ENCODE results near the gene LBX2. TPM values are rescaled to one million over a fixed set of nuclear protein-coding genes. Genes with fewer than 3 reads are reported as not detected.

Gene LBX2
- total RNA-seq, 4 donors from 2014 or later = 0.40 to 0.58 TPM; not detected in 2

DNA sequence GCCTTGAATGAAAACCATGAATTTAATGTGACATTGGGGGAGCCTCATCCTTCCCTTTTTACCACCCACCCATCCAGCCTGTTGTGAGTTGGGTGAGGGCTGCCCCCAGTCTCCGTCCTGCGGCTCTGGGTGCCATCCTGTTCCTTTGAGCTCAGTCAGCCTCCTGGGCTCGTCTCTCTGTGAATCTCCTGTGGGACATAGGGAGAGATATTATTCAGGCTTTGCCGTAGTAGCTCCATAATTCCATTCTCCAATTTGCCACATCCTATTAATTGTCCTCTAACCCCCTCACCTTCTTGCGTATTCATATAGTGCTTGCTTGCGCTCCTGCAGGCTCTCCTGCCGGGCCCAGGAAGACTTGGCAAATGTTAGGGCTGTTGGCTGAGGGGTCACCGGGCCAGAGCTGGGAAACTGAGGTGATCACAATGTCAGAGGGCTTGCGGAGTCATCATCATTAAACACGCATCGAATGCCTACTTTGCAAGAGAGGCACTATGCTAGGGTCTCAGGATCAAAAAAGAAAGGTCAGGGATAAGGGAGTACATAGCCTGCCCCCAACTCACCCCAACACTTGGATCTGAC lies 27.3 kb upstream of the LBX2 start:
- Histone ChIP-seq H3K36me3 (peaks cover 0 to 35% of the 10 kb centered on the region in 2 donors), H3K4me1 (peaks cover 2 to 36% (median 15%) of the 10 kb centered on the region in 3 donors), H3K27ac (no peak overlapping the region), H3K27me3 (no peaks in the 10 kb centered on the region), H3K9me3 (no peaks in the 10 kb centered on the region), H3K4me3 (no peak overlapping the region)
- 83 to 96% methylated on average over 1 to 5 of the region's 11 CpGs for WGBS, 2 donors (ENCODE audit: low coverage in 1 of 2)
- TF ChIP-seq POLR2AphosphoS5 (IDR thresholded peaks at IDR 0.05) (no peak), EP300 (IDR thresholded peaks at IDR 0.05) (no peak), POLR2A (IDR thresholded peaks at IDR 0.05) (no peak)
- TF ChIP-seq, protein P1, sequence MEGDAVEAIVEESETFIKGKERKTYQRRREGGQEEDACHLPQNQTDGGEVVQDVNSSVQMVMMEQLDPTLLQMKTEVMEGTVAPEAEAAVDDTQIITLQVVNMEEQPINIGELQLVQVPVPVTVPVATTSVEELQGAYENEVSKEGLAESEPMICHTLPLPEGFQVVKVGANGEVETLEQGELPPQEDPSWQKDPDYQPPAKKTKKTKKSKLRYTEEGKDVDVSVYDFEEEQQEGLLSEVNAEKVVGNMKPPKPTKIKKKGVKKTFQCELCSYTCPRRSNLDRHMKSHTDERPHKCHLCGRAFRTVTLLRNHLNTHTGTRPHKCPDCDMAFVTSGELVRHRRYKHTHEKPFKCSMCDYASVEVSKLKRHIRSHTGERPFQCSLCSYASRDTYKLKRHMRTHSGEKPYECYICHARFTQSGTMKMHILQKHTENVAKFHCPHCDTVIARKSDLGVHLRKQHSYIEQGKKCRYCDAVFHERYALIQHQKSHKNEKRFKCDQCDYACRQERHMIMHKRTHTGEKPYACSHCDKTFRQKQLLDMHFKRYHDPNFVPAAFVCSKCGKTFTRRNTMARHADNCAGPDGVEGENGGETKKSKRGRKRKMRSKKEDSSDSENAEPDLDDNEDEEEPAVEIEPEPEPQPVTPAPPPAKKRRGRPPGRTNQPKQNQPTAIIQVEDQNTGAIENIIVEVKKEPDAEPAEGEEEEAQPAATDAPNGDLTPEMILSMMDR (IDR thresholded peaks at IDR 0.05) = no peak
- no peak for ATAC-seq

DNA sequence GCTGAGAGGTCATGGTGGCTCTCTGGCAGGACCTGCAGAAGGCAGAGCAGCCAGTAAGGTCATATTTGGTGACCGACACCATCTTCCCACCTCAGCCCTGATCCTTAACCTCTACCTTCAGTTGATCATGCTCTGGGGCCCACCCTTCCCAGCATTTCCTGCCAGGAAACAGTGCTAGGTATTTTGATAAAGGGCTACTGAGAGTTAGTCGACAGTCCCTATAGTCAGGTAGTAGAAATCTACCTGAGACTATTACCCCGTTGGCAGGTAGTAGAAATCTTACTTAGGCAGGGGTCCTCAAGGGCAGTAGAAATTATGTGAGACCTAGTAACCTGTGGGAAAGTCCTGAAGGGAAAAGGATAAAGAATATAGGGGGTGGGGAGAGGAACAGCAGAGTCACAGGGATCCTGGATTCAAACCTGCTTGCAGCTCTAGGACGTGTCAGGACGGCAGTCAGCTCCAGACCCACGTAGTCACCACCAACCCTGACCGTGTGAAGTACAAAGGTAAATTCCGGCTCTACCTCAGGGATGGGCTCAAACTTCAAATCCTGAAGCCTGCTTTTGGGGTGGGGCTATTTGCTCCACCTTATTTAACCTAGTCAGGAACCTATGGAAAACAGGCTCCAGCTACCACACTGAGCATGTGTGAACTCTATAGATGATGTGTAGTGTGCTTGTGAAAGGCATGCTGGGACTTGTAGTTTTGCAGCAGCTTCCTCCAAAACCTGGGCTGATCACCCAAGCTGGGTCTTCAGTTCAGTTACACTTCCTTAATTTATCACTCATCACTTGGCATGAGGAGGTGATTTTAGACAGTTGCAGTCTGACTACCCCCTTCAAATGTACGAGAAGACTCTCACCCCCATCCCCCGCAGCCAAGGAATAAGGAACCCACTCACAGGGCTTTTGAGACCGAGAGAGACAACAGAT lies 26.6 kb upstream of the LBX2 start, which contains the start of gene DQX1:
TSS of gene DQX1 (minus strand) at position 515 of the 932 bp plus-strand sequence. CDS start at position 13, 502 bp downstream.
- Histone ChIP-seq H3K36me3 (peaks cover 0 to 31% of the 10 kb centered on the region in 2 donors), H3K27me3 (peaks cover 5% of the 10 kb centered on the region), H3K4me3 (no peak within 1 kb of the TSS), H3K27ac (no peak within 1 kb of the TSS), H3K4me1 (peaks cover 2 to 28% (median 10%) of the 10 kb centered on the region in 3 donors), H3K9me3 (no peaks in the 10 kb centered on the region)
- 92 to 94% methylated on average over 6 to 10 of the region's 11 CpGs for WGBS, 2 donors (ENCODE audit: low coverage in 1 of 2)
- no peak for ATAC-seq
- TF ChIP-seq, protein P1 (IDR thresholded peaks at IDR 0.05) = no peak
- TF ChIP-seq POLR2A (IDR thresholded peaks at IDR 0.05) (no peak), POLR2AphosphoS5 (IDR thresholded peaks at IDR 0.05) (no peak), EP300 (IDR thresholded peaks at IDR 0.05) (no peak)

DNA sequence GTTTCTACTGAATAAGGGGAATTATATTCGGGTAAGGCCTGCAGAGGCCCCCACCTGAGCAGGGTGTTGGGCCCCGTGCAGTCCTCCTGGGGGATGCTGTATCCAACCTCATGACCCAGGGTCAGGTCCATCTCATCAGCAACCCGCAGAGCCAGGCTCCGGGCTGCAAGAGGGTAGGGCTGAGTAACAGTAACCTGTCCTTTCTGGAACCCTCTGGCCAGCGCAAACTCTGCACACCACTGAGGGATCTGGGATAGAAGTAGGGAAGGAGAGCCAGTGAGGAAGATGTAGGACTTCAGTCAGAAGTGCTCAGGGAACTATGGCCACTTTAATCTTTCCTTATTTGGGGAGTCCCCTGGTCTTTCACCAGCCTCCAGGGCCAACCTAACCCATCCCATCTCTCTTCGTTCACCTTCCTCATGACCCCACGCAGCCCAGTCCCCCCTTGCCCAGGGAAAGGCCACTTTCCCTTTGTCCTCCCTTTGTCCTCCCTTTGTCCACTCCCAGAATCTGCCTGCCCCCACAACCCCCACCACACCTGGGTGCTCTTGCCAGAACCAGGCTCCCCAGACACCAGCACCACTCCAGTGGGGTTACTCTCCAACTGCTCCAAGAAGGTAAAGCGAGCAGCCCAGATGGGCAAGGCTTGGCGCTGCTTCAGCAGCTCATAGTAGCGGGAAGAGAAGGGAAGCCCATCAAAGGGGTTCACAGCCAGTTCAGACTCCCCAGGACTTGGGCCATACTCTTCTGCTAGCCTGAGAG lies 25.7 kb upstream of the LBX2 start:
- TF ChIP-seq EP300 (IDR thresholded peaks at IDR 0.05) (no peak), POLR2A (IDR thresholded peaks at IDR 0.05) (no peak), POLR2AphosphoS5 (IDR thresholded peaks at IDR 0.05) (no peak)
- TF ChIP-seq, protein P1 (IDR thresholded peaks at IDR 0.05) = no peak
- no peak overlapping the region for H3K4me3 ChIP-seq
- WGBS, 2 donors (ENCODE audit: low coverage in 1 of 2) = 96% methylated on average over 6 of the region's 10 CpGs; no CpG with 5 or more reads in 1 of the 2 donors
- no peak for ATAC-seq
- H3K27me3 ChIP-seq = peaks cover 14% of the 10 kb centered on the region
- H3K27ac ChIP-seq = no peak overlapping the region
- peaks cover 2 to 20% (median 6%) of the 10 kb centered on the region in 3 donors for H3K4me1 ChIP-seq
- peaks cover 0 to 31% of the 10 kb centered on the region in 2 donors for H3K36me3 ChIP-seq
- no peaks in the 10 kb centered on the region for H3K9me3 ChIP-seq

DNA sequence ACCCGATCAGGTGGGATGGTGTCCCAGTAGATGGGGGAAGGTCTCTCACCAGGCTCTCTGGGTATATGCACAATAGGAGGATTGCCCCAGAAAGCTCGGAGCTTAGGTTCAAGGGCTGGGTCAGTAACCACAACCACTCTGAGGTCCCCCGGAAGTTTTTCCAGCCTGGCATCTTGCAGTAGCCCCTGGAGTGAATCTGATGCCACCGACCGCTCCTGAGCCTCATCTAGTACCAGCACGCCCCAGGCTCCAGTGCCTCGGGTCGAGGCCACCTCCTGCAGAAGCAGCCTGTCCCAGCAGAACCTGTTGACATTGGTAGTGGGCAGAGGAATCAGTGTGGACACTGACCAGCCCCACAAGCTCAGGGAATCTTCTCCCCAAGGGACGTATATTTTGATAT lies 24.6 kb upstream of the LBX2 start:
- WGBS, 2 donors (ENCODE audit: low coverage in 1 of 2) = 74 to 85% methylated on average over 2 to 4 of the region's 9 CpGs
- peaks cover 0 to 31% of the 10 kb centered on the region in 2 donors for H3K36me3 ChIP-seq
- peaks cover 25% of the 10 kb centered on the region for H3K27me3 ChIP-seq
- H3K9me3 ChIP-seq = no peaks in the 10 kb centered on the region
- H3K4me3 ChIP-seq = no peak overlapping the region
- peaks cover 2 to 19% (median 6%) of the 10 kb centered on the region in 3 donors for H3K4me1 ChIP-seq
- no peak overlapping the region for H3K27ac ChIP-seq
- TF ChIP-seq POLR2AphosphoS5 (IDR thresholded peaks at IDR 0.05) (no peak), POLR2A (IDR thresholded peaks at IDR 0.05) (no peak), EP300 (IDR thresholded peaks at IDR 0.05) (no peak)
- TF ChIP-seq, protein P1 (IDR thresholded peaks at IDR 0.05) = no peak
- no peak for ATAC-seq

Measured in gastroesophageal sphincter (tissue), 4 donors.